GM18508 (cell line): ENCODE data around the gene SMAD1.
"Not testable (repeated sequence)": the region's sequence is repeated elsewhere in the genome, so short reads cannot be mapped to it uniquely, and the experiment has no call there.

Experiments
- ATAC-seq: cut with Tn5 transposase; IDR thresholded peaks from one replicate; pipeline ENCODE4 v1.9.1; 2021; ENCODE audit warnings: moderate number of reproducible peaks; ENCODE audit not compliant: insufficient read depth, unreplicated experiment

The SMAD1 gene

DNA sequence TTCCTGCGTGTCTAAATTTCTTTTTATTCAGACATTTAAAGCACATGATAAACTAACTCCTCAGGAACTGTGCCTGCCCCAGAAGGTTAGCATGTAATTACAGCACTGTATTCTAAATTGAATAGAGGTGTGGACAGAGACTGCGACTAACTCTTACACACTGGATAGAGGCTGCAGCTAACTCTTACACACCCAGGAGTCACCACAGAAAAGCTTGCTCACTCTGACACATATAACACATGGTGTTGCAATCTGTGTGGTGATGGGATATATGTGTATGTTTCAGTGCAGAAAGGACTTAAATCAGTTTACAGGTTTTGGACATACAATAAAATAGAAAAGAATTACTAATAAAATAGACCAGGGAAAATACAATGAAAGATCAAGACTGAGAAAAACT is 41.5 kb downstream of the SMAD1 start:
- ATAC-seq, result no peak

DNA sequence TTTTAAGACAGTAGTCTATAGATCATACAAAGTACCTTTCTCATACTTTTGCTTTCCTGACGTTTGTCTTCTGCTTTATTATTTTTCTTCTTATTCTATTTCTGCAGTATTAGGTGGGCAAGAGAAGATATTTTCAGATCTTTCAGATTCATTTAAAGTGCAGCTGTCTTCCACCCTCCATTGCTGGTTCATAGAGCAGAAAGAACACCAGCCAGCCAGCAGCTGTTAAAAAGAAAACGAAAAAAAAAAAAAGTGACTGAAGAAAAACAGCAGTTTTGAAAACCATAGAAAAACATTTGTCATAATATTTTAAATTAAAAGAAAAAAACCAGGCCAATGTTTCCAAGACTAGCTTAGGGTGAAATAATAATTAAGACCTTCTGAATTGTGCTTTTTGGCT is 42.9 kb downstream of the SMAD1 start:
- ATAC-seq, result no peak

DNA sequence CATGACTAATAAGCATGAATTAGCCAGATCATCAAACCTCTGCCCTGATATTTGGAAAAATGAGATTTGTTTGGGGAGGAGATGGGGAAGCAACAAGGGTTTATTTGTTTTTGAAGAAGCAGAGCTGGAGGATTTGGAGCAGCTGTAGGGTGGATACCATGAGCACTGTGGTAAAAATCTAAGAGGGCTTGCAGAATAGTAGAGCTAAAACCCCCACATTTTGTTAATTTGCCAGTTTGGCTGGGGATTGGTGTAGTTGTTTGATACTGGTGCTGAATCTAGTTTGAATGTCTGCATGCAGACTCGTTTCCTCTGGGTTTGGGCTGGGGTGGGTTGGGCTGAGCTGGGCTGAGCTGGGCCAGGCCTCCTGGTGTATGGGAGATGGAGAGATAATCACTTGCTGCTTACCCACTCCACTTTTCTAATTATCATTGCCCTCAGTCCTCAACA is 43.7 kb downstream of the SMAD1 start:
- ATAC-seq, result no peak

DNA sequence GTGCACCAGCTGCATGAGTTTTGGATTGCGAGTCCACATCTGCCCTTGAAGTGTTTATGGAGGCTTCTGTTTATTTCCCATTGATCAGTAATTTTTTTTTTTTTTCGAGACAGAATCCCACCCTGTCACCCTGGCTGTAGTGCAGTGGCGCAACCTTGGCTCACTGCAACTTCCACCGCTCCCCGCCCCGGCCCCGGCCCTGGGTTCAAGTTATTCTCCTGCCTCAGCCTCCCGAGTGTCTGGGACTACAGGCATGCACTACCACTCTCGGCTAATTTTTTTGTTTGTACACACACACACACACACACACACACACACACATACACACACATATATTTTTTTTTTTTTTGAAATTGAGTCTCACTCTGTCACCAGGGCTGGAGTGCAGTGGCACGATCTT is 46.1 kb downstream of the SMAD1 start:
- ATAC-seq, result no peak

DNA sequence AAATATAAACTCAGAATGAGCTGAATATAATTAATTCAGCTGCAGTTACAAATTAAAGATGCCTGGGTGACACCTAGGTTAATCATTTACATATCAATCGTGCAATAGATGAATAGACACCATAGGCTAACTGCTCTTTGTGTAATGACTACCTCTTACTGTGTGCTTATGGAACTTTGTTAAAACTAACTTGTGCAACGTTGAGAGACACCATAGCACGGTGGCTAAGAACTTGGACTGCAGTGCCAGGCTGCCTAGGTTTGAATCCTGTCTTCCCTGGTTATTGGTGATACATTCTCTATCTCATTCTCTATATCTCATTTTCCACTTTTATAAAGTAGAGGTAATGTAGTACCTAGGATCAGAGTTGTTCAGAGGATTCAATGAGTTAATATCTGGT is 46.9 kb downstream of the SMAD1 start:
- no peak for ATAC-seq

DNA sequence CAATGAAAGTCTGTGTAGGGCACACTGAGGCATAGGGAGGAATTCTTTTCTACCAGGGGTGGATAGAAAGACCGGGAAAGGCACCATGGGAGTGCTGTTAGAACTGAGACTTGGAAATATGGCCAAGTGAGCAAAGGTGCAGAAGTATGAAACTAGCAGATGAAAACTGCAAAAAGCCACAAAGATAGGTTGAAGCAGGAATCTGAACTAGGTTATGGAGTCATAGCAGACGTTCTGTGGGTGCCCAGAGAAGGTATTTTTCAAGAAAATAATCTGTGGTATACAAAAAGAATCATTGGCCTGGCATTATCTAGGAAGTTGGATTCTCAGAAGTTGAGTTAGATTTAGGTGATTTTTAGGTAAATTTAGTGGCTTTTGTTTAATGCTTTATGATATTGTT is 48.5 kb downstream of the SMAD1 start:
- no peak for ATAC-seq

DNA sequence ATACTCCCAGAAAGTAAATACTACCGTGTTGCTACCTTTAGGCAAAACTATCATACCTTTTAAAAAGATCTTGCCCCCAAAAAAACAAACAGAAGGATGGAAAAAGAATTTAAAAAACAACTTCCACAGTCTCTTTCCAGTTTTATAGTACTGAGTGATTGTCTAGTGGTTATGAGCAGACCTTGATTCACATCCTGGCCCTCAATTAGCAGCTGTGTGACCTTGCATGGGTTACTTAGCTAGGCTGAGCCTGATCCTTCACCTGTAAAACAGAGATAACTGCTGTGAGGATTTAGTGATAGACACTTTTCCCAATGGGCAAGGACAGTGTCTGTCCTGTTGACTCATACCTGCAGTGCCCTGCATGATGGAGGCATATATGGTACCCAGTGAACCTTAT is 49.0 kb downstream of the SMAD1 start:
- no peak for ATAC-seq

DNA sequence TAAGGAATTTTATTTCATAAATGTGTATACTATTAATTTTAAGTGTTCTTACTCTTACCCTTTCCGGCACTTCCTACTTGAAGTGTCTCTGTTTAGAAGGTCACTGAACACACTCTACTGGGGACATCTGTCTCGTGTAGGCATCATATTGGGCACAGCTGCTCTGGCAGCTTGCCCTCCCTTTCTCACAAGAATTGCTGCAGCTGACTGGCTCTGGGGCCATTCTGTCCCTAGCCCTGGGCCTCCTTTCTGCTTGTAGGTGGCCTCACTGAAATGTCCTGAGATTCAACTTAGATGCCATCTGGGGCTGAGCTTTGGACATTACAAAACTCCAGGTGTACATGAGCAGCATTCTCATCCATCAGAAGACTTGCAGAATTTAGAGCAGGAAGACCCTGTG is 49.6 kb downstream of the SMAD1 start:
- no peak for ATAC-seq

DNA sequence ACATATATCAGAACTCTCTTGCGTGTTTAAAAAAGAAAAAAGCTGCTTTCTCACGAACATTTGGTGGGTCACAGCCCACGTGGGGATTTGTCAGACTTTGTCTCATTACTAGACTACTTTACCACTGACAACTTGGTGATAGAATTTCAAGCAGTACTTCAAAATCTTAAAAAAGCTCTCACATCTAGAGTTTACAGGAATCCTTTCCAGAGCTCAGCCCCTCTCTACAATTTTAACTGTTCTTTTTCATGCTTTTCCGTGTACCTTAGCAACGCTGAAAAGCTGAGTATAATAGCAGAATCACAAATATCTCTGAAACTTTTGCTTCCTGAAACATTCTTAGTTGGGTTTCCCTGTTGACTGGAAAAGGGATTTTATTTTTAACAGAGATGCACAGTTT is 50.2 kb downstream of the SMAD1 start:
- no peak for ATAC-seq

DNA sequence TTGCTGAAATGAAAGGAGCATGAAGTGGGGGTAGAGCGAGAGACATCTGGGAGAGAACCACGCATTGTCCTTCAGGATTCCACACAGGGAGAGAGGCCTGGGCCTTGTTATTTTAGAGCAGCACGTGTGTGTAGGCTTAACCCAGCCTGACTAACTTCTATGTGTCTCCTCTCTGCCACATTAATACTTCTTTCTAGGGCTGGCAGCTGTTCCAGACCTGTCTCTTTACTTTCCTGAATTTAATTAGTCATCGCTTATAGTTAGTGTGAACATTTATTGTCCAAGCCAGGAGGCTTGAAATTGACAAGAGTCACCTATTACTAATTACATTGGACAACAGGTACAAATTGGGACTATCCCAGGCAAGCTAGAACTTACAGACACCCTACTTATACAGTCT is 51.3 kb downstream of the SMAD1 start:
- ATAC-seq, result no peak

DNA sequence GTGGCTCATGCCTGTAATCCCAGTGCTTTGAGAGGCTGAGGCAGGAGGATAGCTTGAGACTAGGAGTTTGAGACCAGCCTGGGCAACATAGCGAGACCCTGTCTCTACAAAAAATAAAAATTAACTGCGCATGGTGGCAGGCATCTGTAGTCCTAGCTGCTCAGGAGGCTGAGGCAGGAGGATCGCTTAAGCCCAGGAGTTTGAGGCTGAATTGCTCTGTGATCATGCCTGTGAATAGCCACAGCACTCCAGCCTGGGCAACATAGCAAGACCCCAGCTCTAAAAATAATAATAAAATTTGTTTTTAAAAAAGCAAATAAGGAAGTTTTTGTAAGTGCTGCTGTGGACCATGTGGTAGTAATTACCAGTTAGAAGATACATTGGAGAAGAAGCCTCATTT is 51.8 kb downstream of the SMAD1 start:
- ATAC-seq, result not testable (repeated sequence)

DNA sequence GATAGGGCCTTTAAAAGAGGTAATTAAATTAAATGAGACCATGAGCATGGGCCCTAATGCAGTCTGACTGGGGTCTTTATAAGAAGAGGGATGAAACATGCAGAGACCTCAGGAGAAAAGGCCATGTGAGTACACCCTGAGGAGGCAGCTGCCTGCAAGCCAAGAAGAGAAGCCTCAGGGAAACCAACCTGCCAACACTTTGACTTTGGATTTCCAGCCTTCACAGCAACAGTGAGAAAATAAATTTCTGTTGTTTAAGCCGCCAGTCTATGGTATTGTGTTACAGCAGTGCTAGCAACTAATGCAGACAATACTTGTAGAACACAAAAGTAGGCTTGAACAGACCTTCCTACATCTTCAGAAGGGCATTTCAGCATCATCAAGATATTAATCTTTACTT is 52.3 kb downstream of the SMAD1 start:
- ATAC-seq, result no peak

DNA sequence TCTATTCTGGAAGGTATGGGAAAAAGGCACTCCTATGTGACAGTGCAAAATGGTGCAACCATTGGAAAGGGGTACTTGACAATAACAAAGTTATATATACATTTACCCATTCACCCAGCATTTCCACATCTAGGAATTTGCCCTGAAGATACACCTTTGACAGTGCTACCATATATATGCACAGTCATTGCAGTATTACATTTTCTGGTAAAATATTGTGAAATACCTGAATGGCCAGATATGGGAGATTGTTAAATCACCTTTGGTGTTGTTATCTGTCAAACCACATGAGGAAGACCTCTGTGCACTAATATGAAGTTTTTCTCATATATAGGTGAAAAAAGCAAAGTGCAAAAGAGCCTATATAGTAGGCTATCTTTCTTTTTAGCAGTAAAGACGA is 53.5 kb downstream of the SMAD1 start:
- ATAC-seq, result no peak

DNA sequence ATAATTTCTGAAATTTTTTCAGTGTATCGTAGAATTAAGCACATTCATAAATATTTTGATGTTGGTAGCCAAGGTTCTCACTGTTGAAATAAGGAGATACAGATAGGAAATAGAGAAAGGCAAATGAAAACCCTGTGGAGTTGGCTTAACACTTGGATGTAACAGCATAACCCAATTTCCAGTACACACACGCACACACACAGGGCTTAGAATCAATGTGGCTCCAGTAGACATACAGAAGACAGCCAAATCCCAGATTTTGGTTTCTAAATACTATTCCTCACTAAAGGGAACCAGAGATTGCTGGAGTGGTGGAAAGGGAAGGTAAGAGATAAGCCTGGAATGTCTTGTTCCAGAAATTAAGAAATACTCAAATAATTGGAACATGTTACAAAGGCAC is 54.4 kb downstream of the SMAD1 start:
- ATAC-seq, result no peak

DNA sequence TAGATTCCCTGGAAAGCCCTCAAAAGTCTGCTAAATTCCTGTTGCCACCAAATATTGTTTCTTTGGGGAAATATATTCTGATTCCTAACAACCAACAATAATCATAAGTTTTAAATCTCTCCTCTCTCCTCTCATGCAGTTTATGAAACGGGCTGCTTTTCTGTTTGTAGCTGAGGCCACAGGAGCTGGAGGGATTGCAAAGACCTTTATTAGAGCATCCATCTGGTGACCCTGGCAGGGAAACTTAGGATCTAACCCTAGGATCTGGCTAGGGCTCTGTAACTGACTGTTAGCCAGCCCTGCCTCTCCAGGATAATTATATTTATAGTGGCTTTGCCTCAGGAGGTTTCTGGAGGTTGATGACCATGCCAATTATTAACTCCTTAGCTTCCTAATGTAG is 56.9 kb downstream of the SMAD1 start:
- ATAC-seq, result no peak

DNA sequence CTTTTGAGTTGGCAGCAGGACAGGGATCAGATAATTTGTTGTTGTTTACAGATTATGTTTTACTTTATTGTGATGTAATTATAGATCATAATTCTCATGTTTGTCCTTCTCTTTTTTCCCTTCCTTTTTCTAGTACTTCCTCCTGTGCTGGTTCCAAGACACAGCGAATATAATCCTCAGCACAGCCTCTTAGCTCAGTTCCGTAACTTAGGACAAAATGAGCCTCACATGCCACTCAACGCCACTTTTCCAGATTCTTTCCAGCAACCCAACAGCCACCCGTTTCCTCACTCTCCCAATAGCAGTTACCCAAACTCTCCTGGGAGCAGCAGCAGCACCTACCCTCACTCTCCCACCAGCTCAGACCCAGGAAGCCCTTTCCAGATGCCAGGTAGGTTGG is 58.0 kb downstream of the SMAD1 start:
- no peak for ATAC-seq

DNA sequence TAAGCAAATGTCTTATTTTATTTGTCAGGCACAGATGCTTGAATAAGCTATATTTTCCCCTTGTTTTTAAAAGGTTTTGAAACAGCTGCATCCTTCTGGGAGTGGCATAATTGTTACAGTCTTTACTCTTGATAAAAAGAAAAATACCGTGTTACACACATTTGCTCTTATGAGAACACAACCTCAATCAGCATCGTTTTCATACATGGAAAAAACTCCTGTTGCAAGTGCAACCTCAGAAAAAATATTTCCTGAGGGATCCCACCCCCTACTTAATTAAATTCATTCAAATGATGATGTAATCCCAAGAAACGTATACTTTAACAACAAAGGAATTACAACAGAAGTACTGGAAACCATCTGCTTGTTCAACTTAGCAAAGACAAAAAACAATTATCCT is 58.6 kb downstream of the SMAD1 start:
- ATAC-seq, result no peak

DNA sequence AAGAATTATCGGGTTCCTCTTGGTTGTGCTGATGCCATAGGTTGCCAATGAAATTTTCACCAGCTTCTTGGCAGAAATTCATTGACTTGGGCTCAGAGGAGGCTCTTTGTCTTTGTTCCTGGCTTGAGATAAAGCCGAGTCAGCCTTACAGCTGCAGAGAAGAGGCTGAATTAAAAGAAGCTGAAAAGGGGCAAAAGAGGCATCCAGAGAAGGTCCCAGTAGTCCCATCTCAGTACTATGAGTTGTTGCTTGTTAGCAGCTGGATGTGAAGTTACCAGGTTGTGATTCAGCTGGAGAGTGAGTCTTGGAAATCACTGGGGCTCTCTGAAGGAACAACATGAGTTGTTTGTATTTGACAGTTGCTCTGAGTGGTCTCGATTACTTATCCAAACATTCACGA is 59.7 kb downstream of the SMAD1 start:
- ATAC-seq, result no peak

DNA sequence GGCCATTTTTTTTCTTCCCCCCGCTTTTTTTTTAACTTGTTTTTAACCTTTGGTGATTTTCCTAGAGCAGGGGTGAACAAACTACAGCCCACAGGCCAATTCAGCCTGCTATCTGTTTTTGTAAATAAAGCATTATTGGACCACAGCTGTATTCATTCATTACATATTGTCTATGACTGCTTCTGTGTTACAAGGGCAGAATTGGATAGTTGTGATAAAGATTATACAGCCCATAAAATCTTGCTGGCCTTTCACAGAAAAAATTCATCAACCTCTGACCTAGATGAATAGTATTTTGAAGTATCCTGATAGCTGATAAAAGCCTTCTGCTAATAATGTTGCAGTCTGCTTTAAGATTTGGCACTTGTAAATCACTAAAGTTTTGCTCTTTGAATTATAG is 63.4 kb downstream of the SMAD1 start:
- no peak for ATAC-seq

DNA sequence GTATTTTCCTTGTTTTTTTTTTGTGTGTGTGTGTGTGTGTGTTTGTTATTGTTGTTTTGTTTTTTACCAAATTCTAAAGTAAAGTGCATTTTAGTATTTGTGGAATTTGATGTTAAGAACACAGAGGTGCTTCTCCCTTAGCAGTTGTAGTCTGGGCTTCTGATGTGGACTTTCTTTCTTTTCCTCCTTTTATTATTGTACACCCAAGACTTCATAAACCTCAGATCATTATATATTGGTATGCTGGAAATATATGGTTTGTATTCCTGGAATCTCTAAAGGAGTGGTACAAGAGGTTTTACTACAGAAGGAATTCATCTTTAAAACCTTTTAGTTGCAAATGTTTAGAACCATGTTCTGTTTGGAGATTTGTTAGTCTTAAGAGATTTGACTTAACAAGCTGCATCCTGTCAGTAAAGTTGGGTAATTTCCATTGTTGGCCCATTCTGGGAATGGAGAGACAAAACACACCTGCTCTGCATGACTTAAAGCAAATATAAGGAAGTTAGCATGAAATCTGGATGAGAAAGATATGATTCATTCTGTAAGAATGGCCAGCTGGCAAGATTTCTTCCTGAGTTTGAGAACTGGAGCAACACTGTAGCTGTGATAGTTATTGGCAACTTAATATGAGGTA is 64.0 kb downstream of the SMAD1 start:
- ATAC-seq, result no peak

DNA sequence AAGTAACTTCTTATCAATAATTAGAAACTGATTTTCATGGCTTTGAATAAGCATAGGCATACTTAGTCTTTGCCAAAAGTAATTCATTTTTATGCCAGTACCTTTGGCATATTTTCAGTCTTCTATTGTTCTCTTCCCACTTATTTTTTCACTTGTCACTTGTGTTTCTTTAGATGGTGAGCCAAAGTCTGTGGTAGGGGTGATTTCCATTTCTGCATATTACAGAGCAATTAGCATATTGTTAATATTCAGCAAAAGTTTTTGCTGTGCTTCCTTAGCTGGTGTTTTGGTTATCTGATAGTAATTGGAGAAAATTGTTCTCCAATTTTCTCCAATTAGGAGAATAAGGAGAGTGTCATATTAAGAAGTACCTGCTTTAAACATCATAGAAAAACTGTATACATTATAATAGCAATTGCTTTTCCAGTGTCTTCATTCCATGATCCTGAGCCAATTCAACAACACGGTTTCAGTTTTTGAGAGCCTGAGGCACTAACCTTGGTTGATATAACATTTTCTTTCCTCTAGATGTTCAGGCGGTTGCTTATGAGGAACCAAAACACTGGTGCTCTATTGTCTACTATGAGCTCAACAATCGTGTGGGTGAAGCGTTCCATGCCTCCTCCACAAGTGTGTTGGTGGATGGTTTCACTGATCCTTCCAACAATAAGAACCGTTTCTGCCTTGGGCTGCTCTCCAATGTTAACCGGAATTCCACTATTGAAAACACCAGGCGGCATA is 64.7 kb downstream of the SMAD1 start:
- ATAC-seq, result no peak

DNA sequence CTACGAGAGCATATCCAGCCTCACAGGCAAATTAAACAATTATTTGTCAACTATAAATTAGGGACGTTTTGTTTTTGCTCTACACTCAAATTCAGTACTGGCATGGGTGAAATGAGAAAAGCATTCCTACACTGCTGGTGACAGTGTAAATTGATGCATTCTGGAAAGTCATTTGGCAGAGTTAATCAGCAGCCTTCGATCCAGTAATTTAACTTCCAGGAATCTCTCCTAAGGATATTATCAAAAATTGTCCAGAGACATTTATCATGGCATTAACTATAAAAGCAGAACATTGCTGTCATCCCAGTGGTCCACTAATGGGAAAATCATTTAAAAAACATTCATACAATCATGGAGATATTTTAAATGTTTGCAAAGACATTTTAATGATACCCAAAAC is 70.0 kb downstream of the SMAD1 start:
- no peak for ATAC-seq
